Panc1 (cell line): ENCODE measurements around the gene CCDC141. TPM values are rescaled to one million over a fixed set of nuclear protein-coding genes. Genes with fewer than 3 reads are reported as not detected.

ENCODE experiments used
- ATAC-seq: fragments of 200-7000 bp; cut with Tn5 transposase; 2 replicates; pipeline ENCODE4 v1.9.1; 2020; ENCODE audit warnings: mild to moderate bottlenecking, moderate library complexity
- BruUV-seq: library from RNA; stranded (reverse); fragments of 400-500 nt; replicated peaks from 2 replicates; lab custom pipeline; 2021; lab: Mats Ljungman, UMichigan
- CTCF ChIA-PET: fragments of 300-600 bp; sonication (Branson Sonifier 250); formaldehyde crosslinking; loops from one replicate; lab custom pipeline; 2022; ENCODE audit warnings: antibody characterized with exemption; lab: Charles Lee
- POLR2A ChIA-PET: fragments of 300-600 bp; sonication (Branson Sonifier 250); formaldehyde crosslinking; loops from one replicate; lab custom pipeline; 2022; ENCODE audit warnings: antibody characterized with exemption; lab: Charles Lee
- DNase-seq: peaks from one replicate; pipeline ENCODE4 v3.0.0-alpha.2; 2010; ENCODE audit warnings: low read depth, low spot score
- H3K27ac ChIP-seq: 2 replicates; pipeline ENCODE4 v1.5.1; 2011; ENCODE audit warnings: mild to moderate bottlenecking, low read length, inconsistent platforms
- H3K27me3 ChIP-seq: fragments of 200-500 bp; sonication (Bioruptor generic); 2 replicates; pipeline ENCODE4 v1.6.0; 2014; ENCODE audit warnings: low read length, inconsistent platforms; ENCODE audit not compliant: control insufficient read depth, insufficient read depth
- H3K36me3 ChIP-seq: fragments of 200-500 bp; sonication (Bioruptor generic); 2 replicates; pipeline ENCODE4 v1.5.1; 2014; ENCODE audit warnings: inconsistent platforms, mild to moderate bottlenecking, low read length, moderate library complexity; ENCODE audit not compliant: control insufficient read depth, insufficient read depth
- H3K4me1 ChIP-seq: 2 replicates; pipeline ENCODE4 v1.5.1; 2011; ENCODE audit warnings: inconsistent platforms, mild to moderate bottlenecking, low read length, moderate library complexity; ENCODE audit not compliant: control insufficient read depth, insufficient read depth
- H3K4me3 ChIP-seq, 2 experiments: 2 replicates each; pipeline ENCODE4 v1.5.1; 2011 to 2012; ENCODE audit warnings: low read depth in 2 of 2, low read length in 2 of 2, mild to moderate bottlenecking in 2 of 2, inconsistent platforms in 1 of 2, moderate library complexity in 1 of 2
- H3K9me3 ChIP-seq: fragments of 200-500 bp; sonication (Bioruptor generic); 2 replicates; pipeline ENCODE4 v1.5.1; 2014; ENCODE audit warnings: low read depth, mild to moderate bottlenecking, inconsistent platforms, low read length, moderate library complexity; ENCODE audit not compliant: control insufficient read depth, insufficient read depth
- CTCF ChIP-seq: fragments of 450-650 bp; IDR thresholded peaks from 2 replicates; pipeline ENCODE4 v1.5.1; 2017; ENCODE audit warnings: mild to moderate bottlenecking
- POLR2AphosphoS5 ChIP-seq: IDR thresholded peaks from 2 replicates; pipeline ENCODE4 v1.6.1; 2012; ENCODE audit warnings: mild to moderate bottlenecking, low read depth, low read length, moderate library complexity
- REST ChIP-seq, 2 experiments: IDR thresholded peaks; 2 replicates each; pipeline ENCODE4 v1.6.1; 2011 to 2012; ENCODE audit warnings: low read depth in 2 of 2, control low read depth in 1 of 2, low read length in 1 of 2, mild to moderate bottlenecking in 1 of 2, moderate library complexity in 1 of 2; ENCODE audit not compliant: insufficient read depth in 1 of 2
- SIN3A ChIP-seq: IDR thresholded peaks from 2 replicates; pipeline ENCODE4 v1.6.1; 2012; ENCODE audit warnings: low read depth, mild to moderate bottlenecking, low read length, moderate library complexity, borderline replicate concordance; ENCODE audit not compliant: insufficient read depth
- TCF7L2 ChIP-seq: IDR thresholded peaks from 2 replicates; pipeline ENCODE4 v1.6.1; 2011; ENCODE audit warnings: mild to moderate bottlenecking, low read depth, low read length, inconsistent platforms
- in situ Hi-C: cut with HindIII; loops from 2 replicates; pipeline ENCODE4 v1.10.0; 2016; ENCODE audit warnings: low sequenced_read_pairs, low pct_unique_long_range_greater_than_20kb
- intact Hi-C: fragments of 100-400 bp; cut with micrococcal nuclease; formaldehyde crosslinking; loops from one replicate; pipeline ENCODE4 v1.10.0; 2022; ENCODE audit not compliant: unreplicated experiment
- total RNA-seq: library from RNA; stranded (reverse); gene quantifications from one replicate; pipeline ENCODE4 v1.2.1, GENCODE V29; 2021; ENCODE audit not compliant: unreplicated experiment

CCDC141 gene
- total RNA-seq, 1 experiment from 2014 or later = 0.10 TPM

- Histone ChIP-seq H3K27ac (no peak overlapping the region), H3K36me3 (no peaks in the 10 kb centered on the region), H3K4me3 (no peak overlapping the region), H3K27me3 (no peaks in the 10 kb centered on the region), H3K9me3 (no peaks in the 10 kb centered on the region), H3K4me1 (no peaks in the 10 kb centered on the region)
- in situ Hi-C loops (no loop called here), intact Hi-C loops (no loop called here)
- DNase-seq (no peak), ATAC-seq (no peak)
- BruUV-seq = no TSS peak
- ChIA-PET POLR2A (no interaction called here), CTCF (no interaction called here)
- no peak for TF ChIP-seq CTCF
- TF ChIP-seq POLR2AphosphoS5 = no peak
- TF ChIP-seq SIN3A = no peak
- no peak for TF ChIP-seq REST (IDR thresholded peaks at IDR 0.05; ENCODE audit: insufficient read depth in 1 of 2, low read depth in 2 of 2, low read length in 1 of 2)
These were observed 165.5 kb downstream of the CCDC141 start for GRCh38 chr2:178884440-178884839.

- no TSS peak for BruUV-seq
- Histone ChIP-seq H3K36me3 (no peaks in the 10 kb centered on the region), H3K27me3 (no peaks in the 10 kb centered on the region), H3K27ac (no peak overlapping the region), H3K4me3 (peak overlapping the region in 1 of 2 experiments; percentile 9; a peak in 1 of 4 replicates), H3K9me3 (no peaks in the 10 kb centered on the region), H3K4me1 (no peaks in the 10 kb centered on the region)
- DNase-seq = no peak
- CTCF ChIA-PET = no interaction called here
- in situ Hi-C loops = no loop called here
- intact Hi-C loops = no loop called here
- POLR2A ChIA-PET = no interaction called here
- ATAC-seq = peak; percentile 80; the same call in 1 of the 2 replicates
- TF ChIP-seq POLR2AphosphoS5 = no peak
These were observed 167.1 kb downstream of the CCDC141 start for GRCh38 chr2:178882666-178883440.

GRCh38 chr2:178881075-178881474 is 168.9 kb downstream of the CCDC141 start:
- intact Hi-C loops (no loop called here), in situ Hi-C loops (no loop called here)
- Histone ChIP-seq H3K36me3 (no peaks in the 10 kb centered on the region), H3K4me3 (no peak overlapping the region), H3K27ac (no peak overlapping the region), H3K9me3 (no peaks in the 10 kb centered on the region), H3K27me3 (no peaks in the 10 kb centered on the region), H3K4me1 (no peaks in the 10 kb centered on the region)
- BruUV-seq = no TSS peak
- no peak for TF ChIP-seq SIN3A
- no peak for TF ChIP-seq TCF7L2
- no peak for TF ChIP-seq POLR2AphosphoS5
- no peak for TF ChIP-seq CTCF
- no peak for TF ChIP-seq REST (IDR thresholded peaks at IDR 0.05; ENCODE audit: insufficient read depth in 1 of 2, low read depth in 2 of 2, low read length in 1 of 2)
- DNase-seq = no peak
- ATAC-seq = no peak
- POLR2A ChIA-PET = no interaction called here
- CTCF ChIA-PET = no interaction called here
